Panc1 (cell line): ENCODE measurements around the gene ZNF587B.
"Not testable (repeated sequence)": the region's sequence is repeated elsewhere in the genome, so short reads cannot be mapped to it uniquely, and the experiment has no call there.

Experiments
- CTCF ChIP-seq: fragments of 450-650 bp; IDR thresholded peaks from 2 replicates; pipeline ENCODE4 v1.5.1; 2017; ENCODE audit warnings: mild to moderate bottlenecking
- POLR2AphosphoS5 ChIP-seq: IDR thresholded peaks from 2 replicates; pipeline ENCODE4 v1.6.1; 2012; ENCODE audit warnings: mild to moderate bottlenecking, low read depth, low read length, moderate library complexity
- REST ChIP-seq, 2 experiments: IDR thresholded peaks; 2 replicates each; pipeline ENCODE4 v1.6.1; 2011 to 2012; ENCODE audit warnings: low read depth in 2 of 2, control low read depth in 1 of 2, low read length in 1 of 2, mild to moderate bottlenecking in 1 of 2, moderate library complexity in 1 of 2; ENCODE audit not compliant: insufficient read depth in 1 of 2
- SIN3A ChIP-seq: IDR thresholded peaks from 2 replicates; pipeline ENCODE4 v1.6.1; 2012; ENCODE audit warnings: low read depth, mild to moderate bottlenecking, low read length, moderate library complexity, borderline replicate concordance; ENCODE audit not compliant: insufficient read depth
- TCF7L2 ChIP-seq: IDR thresholded peaks from 2 replicates; pipeline ENCODE4 v1.6.1; 2011; ENCODE audit warnings: mild to moderate bottlenecking, low read depth, low read length, inconsistent platforms

GRCh38 chr19:57836991-57837390 is 6.9 kb downstream of the ZNF587B start:
- TF ChIP-seq CTCF; REST (IDR thresholded peaks at IDR 0.05; ENCODE audit: insufficient read depth in 1 of 2, low read depth in 2 of 2, low read length in 1 of 2); POLR2AphosphoS5; TCF7L2; SIN3A: not testable (repeated sequence)
